LoVo (cell line): ENCODE data around the gene MFN2.

Experiments
- DNase-seq: peaks from one replicate; pipeline ENCODE4 v3.0.0-alpha.2; 2016; ENCODE audit warnings: low spot score

Gene MFN2

GRCh38 chr1:11960715-11961114 is 19.5 kb upstream of the MFN2 start:
- DNase-seq = no peak

DNA sequence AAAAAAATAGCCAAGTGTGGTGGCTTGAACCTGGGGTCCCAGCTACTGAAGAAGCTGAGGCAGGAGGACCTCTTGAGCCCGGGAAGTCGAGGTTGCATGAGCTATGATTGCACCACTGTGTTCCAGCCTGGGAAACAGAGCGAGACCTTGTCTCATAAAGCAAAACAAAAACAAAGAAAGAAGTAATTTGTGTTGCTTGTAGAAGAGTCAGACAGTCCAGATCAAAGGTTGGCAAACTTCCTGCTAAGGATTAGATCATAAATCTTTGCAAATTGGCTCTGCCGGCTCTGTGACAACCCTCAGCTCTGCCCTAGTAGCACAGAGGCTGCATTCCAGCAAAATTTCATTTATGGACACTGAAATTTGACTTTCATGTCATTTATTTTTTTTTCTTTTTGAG is 19.0 kb upstream of the MFN2 start:
- no peak for DNase-seq

GRCh38 chr1:11963622-11964021 is 16.6 kb upstream of the MFN2 start:
- DNase-seq = no peak

GRCh38 chr1:11964656-11965055 is 15.6 kb upstream of the MFN2 start:
- no peak for DNase-seq

GRCh38 chr1:11967028-11967547 is 13.2 kb upstream of the MFN2 start:
- DNase-seq = no peak

DNA sequence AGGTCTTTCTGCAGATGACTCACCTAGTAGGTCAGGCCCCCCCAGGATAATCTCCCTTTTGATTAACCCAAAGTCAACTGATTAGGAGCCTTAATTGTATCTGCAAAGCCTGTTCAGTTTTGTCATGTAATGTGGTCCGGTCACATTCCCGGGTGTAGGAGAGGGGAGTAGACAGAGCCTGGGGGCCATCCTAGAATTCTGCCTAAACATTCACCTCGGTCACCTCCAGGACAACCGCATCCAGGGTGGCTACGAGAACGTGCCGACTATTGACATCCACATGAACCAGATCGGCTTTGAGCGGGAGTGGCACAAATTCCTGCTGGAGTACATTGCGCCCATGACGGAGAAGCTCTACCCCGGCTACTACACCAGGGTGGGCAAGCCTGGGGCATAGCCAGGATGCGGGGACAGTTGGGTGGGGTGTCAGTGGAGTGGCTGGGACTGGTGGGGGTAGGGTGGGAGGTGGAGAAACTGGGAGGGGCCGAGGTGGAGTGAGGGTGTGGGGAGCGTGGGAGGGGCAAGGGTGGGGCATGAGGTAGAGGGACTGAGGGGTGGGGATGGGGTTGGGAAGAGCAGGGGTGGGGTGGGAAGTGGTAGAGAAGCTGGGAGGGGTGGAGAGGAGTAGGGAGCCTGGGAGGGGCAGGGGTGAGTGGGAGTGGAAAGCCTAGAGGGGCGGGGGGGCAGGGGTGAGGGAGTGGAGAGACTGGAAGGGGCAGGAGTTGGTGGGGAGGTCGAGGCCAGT is 9.6 kb upstream of the MFN2 start:
- no peak for DNase-seq

DNA sequence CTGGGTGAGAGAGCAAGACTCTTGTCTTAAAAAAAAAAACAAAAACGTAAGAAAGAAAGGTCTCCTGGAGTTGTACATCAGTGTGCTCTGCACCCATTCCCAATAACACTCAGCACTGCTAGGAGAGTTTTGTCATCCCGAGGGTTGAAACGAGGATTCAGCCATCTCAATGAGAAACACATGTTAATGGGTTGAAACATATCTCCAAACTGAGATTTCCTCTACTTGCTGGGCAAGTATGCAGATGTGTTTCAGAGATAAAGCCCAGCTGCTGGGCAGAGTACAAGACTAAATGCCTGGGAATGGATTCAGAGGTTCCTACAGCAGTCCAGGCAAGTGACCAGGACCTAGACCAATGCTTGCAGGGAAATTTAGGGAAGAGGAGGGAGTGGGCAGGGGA is 2.6 kb upstream of the MFN2 start:
- DNase-seq = no peak

DNA sequence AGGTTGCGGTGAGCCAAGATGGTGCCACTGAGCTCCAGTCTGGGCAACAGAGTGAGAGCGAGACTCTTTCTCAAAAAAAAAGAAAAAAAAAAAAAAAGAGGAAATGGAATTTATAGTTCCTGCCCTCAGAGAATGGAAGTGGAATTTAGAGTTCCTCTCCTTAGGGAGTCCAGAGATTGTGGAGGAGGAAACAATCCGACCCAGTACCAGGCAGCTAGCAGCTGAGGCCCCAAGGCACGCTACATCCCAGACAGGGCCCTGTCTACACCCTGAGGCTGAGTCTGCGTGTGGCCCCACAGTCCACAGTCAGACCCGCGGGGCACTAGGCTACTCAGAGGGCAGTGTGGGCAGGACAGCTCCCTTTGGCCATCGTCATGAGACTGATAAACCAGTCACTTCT is 1.9 kb upstream of the MFN2 start:
- DNase-seq = no peak

DNA sequence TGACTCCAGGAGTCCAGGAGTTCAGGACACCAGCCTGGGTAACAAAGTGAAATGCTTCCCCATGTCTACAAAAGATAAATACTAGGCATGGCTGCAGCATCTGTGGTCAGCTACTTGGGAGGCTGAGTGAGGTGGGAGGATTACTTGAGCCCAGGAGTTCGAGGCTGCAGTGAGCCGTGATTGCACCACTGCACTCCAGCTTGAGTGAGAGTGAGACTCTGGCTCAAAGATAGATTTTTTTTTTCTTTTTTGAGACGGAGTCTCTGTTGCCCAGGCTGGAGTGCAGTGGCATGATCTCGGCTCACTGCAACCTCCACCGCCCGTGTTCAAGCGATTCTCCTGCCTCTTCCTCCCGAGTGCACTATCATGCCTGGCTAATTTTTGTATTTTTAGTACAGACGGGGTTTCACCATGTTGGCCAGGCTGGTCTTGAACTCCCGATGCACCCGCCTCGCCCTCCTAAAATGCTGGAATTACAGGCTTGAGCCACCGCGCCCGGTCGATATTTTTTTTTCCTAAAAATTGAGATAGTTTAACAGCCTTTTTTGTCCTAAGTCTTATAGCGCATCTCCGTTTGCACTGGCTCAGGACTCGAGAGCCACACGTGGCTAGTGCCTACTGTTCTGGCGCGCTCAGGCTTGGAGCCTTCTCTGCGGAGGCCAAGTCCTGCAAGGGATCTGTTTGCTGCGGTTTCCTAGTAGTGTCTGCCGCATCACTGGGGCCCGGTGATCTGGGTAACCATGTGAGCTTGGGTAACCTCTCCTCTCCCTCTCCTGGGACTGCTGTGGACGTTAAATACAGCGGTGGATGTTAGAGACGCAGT is 1.0 kb upstream of the MFN2 start:
- DNase-seq = no peak

DNA sequence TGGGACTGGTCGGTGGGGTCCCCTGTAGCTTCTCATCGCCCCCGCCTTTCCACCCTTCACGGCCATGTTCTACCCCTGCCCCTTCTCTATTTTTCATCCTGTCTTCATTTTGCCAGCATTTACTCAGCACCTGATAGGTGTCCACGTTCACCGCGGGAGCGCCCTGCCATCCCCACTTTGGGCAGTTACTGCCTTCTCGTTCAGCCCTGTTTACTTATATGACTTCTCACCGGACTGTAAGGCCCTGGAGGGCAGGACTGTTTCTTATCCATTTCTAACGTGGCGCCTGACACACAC is 380 bp downstream of the MFN2 start:
- DNase-seq = no peak

DNA sequence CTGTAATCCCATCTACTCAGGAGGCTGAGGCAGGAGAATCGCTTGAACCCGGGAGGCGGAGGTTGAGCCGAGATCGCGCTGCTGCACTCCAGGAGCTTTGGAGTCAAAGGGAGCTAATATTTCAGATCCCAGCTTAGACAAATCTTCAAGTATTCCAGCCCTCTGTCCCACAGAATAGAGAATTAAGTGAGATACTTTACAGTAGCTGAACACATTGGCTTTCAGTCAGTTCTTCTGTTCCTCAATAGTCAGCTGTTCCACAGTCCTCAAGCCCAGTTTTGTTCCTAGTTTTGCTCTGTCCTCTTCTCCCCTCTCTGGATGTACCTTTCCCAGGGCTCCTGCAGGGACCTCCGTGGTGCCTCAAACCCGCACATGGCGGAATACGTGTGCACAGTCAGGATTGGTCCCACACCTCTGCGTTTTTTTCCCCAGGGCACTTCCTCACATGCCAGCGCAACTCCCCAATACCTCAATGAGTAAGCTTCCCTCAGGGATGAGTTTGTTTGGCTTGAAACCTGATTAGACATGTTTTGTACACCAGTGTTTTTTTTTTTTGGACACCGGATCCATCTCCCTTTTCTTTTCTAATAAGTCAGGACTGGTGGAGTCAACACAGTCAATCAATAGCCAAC is 1.2 kb downstream of the MFN2 start:
- DNase-seq = no peak

GRCh38 chr1:11982010-11982392 is 1.8 kb downstream of the MFN2 start:
- DNase-seq = no peak

DNA sequence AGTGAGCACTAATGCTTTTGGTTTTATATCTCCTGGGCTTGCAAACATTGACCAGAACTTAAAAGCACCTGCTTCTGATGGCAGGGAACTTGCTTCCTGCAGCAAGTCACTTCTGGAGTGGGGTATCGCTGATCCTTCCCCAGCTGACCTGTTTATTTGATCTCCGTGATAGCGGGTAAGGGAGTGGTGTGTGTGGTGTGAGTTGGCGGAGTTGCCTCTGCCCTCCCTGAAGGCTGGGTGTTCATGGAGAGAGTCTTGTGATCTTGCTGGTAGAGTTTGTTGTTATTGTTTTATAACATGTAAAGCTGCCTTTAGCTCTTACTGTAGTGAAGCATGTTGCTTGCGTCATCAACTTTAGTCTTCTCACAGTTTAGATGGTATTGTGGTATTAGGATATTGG is 3.9 kb downstream of the MFN2 start:
- DNase-seq = no peak

- no peak for DNase-seq
These were observed 4.3 kb downstream of the MFN2 start for GRCh38 chr1:11984576-11984975.

- DNase-seq = no peak
These were observed 4.9 kb downstream of the MFN2 start for GRCh38 chr1:11985171-11985570.

DNA sequence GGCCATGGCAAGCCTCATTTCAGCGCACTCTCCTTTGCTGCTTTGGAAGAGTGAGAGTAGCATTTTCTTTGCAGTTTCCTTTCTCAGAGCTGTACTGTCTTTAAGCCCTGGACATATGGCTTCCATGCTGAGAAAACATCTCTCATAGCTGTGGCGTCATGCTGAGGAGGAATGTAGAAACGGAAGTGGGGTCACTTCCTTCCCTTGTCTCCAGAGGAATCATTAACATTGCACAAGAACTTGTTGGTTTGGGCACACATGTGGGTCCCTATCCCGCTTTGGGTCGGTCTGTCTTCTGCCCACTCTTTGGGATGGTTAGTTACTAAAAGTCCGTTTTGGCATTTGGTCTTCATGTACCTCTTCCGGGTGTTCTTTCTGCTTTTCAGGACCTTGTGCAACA is 5.6 kb downstream of the MFN2 start:
- DNase-seq = no peak

GRCh38 chr1:11989669-11990068 is 9.4 kb downstream of the MFN2 start:
- DNase-seq = no peak

- DNase-seq = no peak
These were observed 10.2 kb downstream of the MFN2 start for GRCh38 chr1:11990303-11991032.

DNA sequence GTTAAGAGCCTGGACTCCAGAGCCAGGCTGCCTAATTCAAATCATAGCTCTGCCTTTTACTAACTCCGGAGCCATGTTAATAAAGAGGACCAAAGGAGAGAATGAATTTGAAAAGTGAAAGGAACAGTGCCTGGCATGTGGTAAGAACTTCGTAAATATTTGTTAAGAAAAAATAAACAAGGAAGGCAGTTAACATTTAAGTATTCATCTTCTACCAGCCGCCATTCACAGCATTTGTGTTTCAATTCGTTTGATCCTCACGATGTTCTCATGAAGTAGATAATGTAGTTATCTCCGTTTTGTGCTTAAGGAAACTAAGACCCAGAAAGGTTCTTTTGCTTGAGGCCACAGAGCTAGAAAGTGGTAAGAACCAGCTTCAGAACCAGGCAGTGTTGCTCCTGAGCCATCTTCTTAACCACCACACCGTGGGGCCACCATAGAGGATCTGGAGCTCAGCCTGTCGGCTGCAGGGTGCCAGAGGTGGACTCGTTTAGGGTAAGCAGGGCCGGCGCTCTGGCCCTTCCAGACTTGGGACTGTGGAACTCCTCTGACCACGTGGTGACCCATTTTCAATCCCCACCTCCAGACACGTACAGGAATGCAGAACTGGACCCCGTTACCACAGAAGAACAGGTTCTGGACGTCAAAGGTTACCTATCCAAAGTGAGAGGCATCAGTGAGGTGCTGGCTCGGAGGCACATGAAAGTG is 11.9 kb downstream of the MFN2 start:
- no peak for DNase-seq

DNA sequence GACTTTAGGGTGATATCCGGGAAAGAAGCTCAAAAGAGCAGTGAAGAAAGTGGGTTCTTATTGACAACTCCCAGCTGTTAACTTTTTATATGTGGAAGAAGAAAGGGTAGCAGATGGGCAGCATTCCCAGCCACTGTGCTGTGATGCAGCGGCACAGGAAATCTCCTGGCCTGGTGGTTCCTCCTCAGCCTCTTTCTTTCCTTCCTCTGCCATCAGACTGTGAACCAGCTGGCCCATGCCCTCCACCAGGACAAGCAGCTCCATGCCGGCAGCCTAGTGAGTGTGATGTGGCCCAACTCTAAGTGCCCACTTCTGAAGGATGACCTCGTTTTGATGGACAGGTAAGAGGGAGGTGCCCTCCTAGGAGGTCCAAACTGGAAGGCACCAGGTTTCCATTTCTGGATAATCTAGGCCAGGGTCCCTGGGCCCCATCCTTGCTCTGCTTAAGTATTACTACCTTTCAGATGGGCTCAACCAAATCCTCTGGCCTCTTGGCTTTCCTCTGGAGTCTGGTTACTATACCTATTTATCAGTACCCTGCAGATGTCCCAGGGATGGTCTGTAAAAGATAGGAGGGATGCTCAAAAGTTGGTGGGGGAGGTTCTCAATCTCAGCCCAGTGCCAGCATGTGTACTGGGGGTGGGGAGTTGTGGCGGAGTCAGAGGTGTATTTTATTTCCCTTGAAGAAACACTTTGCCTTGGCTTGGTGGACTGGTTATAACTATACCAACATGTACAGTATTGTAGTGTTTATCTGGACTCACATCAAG is 17.0 kb downstream of the MFN2 start:
- no peak for DNase-seq

- no peak for DNase-seq
These were observed 18.4 kb downstream of the MFN2 start for GRCh38 chr1:11998636-11999035.
